GM12891 (cell line): Measurements from ENCODE around the gene OR10H5.

Source experiments
- POLR2A ChIP-seq: IDR thresholded peaks from 2 replicates; pipeline ENCODE4 v1.6.1; 2011; ENCODE audit warnings: low read depth, low read length, control low read depth
- POLR2AphosphoS5 ChIP-seq: IDR thresholded peaks from 2 replicates; pipeline ENCODE4 v1.6.1; 2011; ENCODE audit warnings: low read depth, low read length, control low read depth
- TAF1 ChIP-seq: IDR thresholded peaks from 2 replicates; pipeline ENCODE4 v1.6.1; 2011; ENCODE audit warnings: low read depth, low read length, control low read depth

GRCh38 chr19:15829786-15830185, 42.3 kb downstream of the OR10H5 start:
- TF ChIP-seq POLR2A (no peak), POLR2AphosphoS5 (no peak), TAF1 (no peak)
